Measurements from ENCODE around the gene CFAP43. TPM values are rescaled to one million over a fixed set of nuclear protein-coding genes. Genes with fewer than 3 reads are reported as not detected.
A peak's percentile ranks its signal among the peaks of the same experiment; 100 is the strongest.

Gene CFAP43
- total and polyA plus RNA-seq, 9 of the 15 experiments (the other 6 are each of a cell fraction or from before 2014, with no cell fraction given) = 0.07 to 0.86 (median 0.11) TPM; not detected in 1

DNA sequence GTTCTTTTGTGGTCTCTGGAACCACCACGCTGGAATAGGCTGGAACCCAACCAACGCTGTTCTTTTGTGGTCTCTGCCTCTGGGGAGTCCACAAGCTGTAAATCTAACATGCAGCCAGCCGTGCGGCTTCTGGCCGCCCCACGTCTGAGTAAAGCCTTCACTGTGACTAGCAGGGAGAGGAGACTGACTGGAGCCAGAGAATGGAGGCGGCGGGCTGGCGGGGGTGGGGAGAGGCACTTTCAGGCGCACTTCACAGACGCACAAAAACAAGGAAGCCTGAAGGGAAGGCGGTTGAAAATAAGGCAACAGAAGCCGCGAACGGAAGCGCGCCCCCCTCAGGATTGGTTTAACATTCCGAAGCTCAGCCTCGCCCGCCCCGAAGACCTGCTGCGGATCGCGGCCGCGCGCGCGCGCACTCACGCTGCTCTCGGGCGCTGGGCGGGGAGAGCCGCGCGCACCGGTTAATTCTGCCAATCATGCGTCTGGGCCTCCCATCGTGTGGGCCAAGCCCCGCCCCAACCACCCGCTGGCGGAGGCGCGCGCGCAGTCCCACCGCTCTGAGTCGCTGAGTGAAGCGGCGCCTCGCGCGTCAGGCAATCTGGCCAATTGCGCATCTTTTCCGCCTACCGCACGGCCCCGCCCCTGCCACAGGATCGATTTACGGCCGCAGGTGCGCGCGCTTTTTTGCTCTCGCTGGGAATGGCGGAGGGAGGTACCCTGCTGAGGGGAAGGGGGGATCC lies 110.5 kb downstream of the CFAP43 start, which contains the start of gene SFR1 (continued):
- TF ChIP-seq, protein P1, sequence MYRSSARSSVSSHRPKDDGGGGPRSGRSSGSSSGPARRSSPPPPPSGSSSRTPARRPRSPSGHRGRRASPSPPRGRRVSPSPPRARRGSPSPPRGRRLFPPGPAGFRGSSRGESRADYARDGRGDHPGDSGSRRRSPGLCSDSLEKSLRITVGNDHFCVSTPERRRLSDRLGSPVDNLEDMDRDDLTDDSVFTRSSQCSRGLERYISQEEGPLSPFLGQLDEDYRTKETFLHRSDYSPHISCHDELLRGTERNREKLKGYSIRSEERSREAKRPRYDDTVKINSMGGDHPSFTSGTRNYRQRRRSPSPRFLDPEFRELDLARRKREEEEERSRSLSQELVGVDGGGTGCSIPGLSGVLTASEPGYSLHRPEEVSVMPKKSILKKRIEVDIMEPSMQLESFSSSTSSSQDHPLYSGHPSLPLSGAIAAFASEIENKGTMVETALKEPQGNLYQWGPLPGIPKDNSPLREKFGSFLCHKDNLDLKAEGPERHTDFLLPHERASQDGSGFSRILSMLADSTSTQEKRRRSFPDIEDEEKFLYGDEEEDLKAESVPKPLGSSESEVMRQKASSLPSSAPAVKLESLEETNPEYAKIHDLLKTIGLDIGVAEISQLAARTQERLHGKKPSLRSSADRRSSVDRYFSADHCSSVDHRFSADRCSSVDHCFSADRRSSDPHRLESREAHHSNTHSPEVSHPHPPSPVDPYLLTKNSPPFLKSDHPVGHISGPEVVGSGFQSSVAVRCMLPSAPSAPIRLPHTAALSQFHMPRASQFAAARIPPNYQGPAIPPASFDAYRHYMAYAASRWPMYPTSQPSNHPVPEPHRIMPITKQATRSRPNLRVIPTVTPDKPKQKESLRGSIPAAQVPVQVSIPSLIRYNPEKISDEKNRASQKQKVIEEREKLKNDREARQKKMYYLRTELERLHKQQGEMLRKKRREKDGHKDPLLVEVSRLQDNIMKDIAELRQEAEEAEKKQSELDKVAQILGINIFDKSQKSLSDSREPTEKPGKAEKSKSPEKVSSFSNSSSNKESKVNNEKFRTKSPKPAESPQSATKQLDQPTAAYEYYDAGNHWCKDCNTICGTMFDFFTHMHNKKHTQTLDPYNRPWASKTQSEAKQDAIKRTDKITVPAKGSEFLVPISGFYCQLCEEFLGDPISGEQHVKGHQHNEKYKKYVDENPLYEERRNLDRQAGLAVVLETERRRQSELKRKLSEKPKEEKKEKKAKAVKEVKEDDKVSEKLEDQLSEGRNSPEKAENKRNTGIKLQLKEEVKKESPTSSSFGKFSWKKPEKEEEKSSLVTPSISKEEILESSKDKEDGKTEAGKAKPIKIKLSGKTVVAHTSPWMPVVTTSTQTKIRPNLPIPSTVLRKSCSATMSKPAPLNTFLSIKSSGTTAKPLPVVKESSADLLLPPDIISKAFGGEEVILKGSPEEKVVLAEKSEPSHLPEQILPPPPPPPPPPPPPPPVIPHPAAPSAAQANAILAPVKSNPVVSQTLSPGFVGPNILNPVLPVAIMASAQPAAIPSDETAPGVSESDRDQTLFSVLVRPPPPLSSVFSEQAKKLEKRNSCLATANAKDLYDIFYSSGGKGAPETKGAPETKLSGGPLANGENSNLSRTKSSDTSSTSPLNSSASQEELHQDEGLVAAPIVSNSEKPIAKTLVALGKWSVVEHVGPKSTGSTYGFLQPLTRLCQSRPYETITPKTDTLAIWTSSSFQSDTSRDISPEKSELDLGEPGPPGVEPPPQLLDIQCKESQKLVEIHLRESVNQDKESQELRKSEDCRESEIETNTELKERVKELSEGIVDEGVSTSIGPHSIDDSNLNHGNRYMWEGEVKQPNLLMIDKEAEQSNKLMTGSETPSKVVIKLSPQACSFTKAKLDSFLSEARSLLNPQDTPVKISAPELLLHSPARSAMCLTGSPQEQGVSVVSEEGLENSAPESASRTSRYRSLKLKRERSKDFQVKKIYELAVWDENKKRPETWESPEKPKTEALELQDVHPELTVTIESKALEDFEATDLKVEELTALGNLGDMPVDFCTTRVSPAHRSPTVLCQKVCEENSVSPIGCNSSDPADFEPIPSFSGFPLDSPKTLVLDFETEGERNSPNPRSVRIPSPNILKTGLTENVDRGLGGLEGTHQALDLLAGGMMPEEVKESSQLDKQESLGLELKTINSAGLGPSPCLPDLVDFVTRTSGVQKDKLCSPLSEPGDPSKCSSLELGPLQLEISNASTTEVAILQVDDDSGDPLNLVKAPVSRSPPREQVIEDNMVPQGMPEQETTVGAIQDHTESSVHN (IDR thresholded peaks at IDR 0.05; ENCODE audit: borderline replicate concordance in 1 of 2, low read depth in 1 of 2) = no peak
- TF ChIP-seq, protein P2, sequence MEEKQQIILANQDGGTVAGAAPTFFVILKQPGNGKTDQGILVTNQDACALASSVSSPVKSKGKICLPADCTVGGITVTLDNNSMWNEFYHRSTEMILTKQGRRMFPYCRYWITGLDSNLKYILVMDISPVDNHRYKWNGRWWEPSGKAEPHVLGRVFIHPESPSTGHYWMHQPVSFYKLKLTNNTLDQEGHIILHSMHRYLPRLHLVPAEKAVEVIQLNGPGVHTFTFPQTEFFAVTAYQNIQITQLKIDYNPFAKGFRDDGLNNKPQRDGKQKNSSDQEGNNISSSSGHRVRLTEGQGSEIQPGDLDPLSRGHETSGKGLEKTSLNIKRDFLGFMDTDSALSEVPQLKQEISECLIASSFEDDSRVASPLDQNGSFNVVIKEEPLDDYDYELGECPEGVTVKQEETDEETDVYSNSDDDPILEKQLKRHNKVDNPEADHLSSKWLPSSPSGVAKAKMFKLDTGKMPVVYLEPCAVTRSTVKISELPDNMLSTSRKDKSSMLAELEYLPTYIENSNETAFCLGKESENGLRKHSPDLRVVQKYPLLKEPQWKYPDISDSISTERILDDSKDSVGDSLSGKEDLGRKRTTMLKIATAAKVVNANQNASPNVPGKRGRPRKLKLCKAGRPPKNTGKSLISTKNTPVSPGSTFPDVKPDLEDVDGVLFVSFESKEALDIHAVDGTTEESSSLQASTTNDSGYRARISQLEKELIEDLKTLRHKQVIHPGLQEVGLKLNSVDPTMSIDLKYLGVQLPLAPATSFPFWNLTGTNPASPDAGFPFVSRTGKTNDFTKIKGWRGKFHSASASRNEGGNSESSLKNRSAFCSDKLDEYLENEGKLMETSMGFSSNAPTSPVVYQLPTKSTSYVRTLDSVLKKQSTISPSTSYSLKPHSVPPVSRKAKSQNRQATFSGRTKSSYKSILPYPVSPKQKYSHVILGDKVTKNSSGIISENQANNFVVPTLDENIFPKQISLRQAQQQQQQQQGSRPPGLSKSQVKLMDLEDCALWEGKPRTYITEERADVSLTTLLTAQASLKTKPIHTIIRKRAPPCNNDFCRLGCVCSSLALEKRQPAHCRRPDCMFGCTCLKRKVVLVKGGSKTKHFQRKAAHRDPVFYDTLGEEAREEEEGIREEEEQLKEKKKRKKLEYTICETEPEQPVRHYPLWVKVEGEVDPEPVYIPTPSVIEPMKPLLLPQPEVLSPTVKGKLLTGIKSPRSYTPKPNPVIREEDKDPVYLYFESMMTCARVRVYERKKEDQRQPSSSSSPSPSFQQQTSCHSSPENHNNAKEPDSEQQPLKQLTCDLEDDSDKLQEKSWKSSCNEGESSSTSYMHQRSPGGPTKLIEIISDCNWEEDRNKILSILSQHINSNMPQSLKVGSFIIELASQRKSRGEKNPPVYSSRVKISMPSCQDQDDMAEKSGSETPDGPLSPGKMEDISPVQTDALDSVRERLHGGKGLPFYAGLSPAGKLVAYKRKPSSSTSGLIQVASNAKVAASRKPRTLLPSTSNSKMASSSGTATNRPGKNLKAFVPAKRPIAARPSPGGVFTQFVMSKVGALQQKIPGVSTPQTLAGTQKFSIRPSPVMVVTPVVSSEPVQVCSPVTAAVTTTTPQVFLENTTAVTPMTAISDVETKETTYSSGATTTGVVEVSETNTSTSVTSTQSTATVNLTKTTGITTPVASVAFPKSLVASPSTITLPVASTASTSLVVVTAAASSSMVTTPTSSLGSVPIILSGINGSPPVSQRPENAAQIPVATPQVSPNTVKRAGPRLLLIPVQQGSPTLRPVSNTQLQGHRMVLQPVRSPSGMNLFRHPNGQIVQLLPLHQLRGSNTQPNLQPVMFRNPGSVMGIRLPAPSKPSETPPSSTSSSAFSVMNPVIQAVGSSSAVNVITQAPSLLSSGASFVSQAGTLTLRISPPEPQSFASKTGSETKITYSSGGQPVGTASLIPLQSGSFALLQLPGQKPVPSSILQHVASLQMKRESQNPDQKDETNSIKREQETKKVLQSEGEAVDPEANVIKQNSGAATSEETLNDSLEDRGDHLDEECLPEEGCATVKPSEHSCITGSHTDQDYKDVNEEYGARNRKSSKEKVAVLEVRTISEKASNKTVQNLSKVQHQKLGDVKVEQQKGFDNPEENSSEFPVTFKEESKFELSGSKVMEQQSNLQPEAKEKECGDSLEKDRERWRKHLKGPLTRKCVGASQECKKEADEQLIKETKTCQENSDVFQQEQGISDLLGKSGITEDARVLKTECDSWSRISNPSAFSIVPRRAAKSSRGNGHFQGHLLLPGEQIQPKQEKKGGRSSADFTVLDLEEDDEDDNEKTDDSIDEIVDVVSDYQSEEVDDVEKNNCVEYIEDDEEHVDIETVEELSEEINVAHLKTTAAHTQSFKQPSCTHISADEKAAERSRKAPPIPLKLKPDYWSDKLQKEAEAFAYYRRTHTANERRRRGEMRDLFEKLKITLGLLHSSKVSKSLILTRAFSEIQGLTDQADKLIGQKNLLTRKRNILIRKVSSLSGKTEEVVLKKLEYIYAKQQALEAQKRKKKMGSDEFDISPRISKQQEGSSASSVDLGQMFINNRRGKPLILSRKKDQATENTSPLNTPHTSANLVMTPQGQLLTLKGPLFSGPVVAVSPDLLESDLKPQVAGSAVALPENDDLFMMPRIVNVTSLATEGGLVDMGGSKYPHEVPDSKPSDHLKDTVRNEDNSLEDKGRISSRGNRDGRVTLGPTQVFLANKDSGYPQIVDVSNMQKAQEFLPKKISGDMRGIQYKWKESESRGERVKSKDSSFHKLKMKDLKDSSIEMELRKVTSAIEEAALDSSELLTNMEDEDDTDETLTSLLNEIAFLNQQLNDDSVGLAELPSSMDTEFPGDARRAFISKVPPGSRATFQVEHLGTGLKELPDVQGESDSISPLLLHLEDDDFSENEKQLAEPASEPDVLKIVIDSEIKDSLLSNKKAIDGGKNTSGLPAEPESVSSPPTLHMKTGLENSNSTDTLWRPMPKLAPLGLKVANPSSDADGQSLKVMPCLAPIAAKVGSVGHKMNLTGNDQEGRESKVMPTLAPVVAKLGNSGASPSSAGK (IDR thresholded peaks at IDR 0.05) = no peak
- TF ChIP-seq ZNF444 (CRISPR knock-in tag; IDR thresholded peaks at IDR 0.05) (no peak), SP1 (CRISPR knock-in tag; IDR thresholded peaks at IDR 0.05) (peak; percentile 86), RCOR1 (IDR thresholded peaks at IDR 0.05; ENCODE audit: borderline replicate concordance in 1 of 2, low read depth in 2 of 2, low read length in 2 of 2) (peak in 1 of 2 experiments; percentile 35; a peak in 1 of 4 replicates), HDAC2 (IDR thresholded peaks at IDR 0.05) (no peak; the same call in 1 of the 2 replicates), ZNF445 (CRISPR knock-in tag; IDR thresholded peaks at IDR 0.05; ENCODE audit: low read depth) (no peak)
